Lower leg skin (tissue), 3 donors: ENCODE results near the gene AIG1.
"Not testable (repeated sequence)": the region's sequence is repeated elsewhere in the genome, so short reads cannot be mapped to it uniquely, and the experiment has no call there.

Source experiments
- CTCF ChIP-seq, 3 donors: fragments of 450-650 bp; IDR thresholded peaks; one replicate each; pipeline ENCODE4 v1.5.1; 2016; ENCODE audit warnings: antibody characterized with exemption in 3 of 3, mild to moderate bottlenecking in 3 of 3, moderate library complexity in 2 of 3
- POLR2A ChIP-seq, 2 donors: fragments of 450-650 bp; IDR thresholded peaks; one replicate each; pipeline ENCODE4 v1.6.1; 2016 to 2017; ENCODE audit warnings: antibody characterized with exemption in 2 of 2, mild to moderate bottlenecking in 1 of 2, moderate library complexity in 1 of 2

- not testable (repeated sequence) for TF ChIP-seq CTCF, POLR2A (IDR thresholded peaks at IDR 0.05)
Observed at GRCh38 chr6:143168396-143168816, 107.7 kb downstream of the AIG1 start.
